K562 (cell line): ENCODE results near the gene ANKEF1. TPM values are rescaled to one million over a fixed set of nuclear protein-coding genes. Genes with fewer than 3 reads are reported as not detected.
A peak's percentile ranks its signal among the peaks of the same experiment; 100 is the strongest.

Experiments used
- ADNP ChIP-seq: fragments of 200-800 bp; sonication (Bioruptor generic); IDR thresholded peaks from 2 replicates; pipeline ENCODE4 v1.6.1; 2016; ENCODE audit warnings: missing genetic modification characterization, missing compliant biosample characterization
- ELF1 ChIP-seq: fragments of 200-800 bp; sonication (Bioruptor generic); IDR thresholded peaks from 2 replicates; pipeline ENCODE4 v1.6.1; 2016; ENCODE audit warnings: missing genetic modification characterization, missing compliant biosample characterization
- FOXA3 ChIP-seq, 2 experiments: fragments of 450-650 bp in 1 of 2; sonication (generic) in 1 of 2; formaldehyde crosslinking; IDR thresholded peaks in 1 of 2; conservative IDR thresholded peaks in 1 of 2; 2 replicates each; pipeline versions ENCODE4 v1.4.0 to v1.8.0; 2020 to 2022; ENCODE audit warnings: mild to moderate bottlenecking in 2 of 2, missing genetic modification reagents in 1 of 2
- HDAC1 ChIP-seq, 2 experiments: fragments of 450-650 bp; IDR thresholded peaks; 2 replicates each; pipeline ENCODE4 v1.6.1; 2016 to 2017; ENCODE audit warnings: inconsistent platforms in 1 of 2, mild to moderate bottlenecking in 1 of 2, moderate library complexity in 1 of 2
- HNRNPLL ChIP-seq: fragments of 200-400 bp; formaldehyde crosslinking; IDR thresholded peaks from 2 replicates; pipeline ENCODE4 v1.6.1; 2017; ENCODE audit warnings: low read length, low read depth, mild to moderate bottlenecking; ENCODE audit not compliant: poor library complexity, severe bottlenecking
- KDM4B ChIP-seq, 2 experiments: fragments of 450-650 bp in 1 of 2; sonication (generic) in 1 of 2; IDR thresholded peaks; 2 replicates each; pipeline ENCODE4 v1.6.1; 2016 to 2017; ENCODE audit warnings: borderline replicate concordance in 2 of 2, antibody characterized with exemption in 1 of 2, low read depth in 1 of 2, mild to moderate bottlenecking in 1 of 2
- MCM5 ChIP-seq: fragments of 450-650 bp; IDR thresholded peaks from 2 replicates; pipeline ENCODE4 v1.6.1; 2016; ENCODE audit warnings: low read depth
- RB1 ChIP-seq: fragments of 450-650 bp; IDR thresholded peaks from 2 replicates; pipeline ENCODE4 v1.6.1; 2017; ENCODE audit warnings: low read depth, mild to moderate bottlenecking
- SRF ChIP-seq, 2 experiments: fragments of 250-450, 450-650 bp in 1 of 2; sonication (Bioruptor Pico) in 1 of 2; sonication (generic) in 1 of 2; formaldehyde crosslinking; IDR thresholded peaks; 2 replicates each; pipeline versions ENCODE4 v1.5.0 to v1.5.1; 2020 to 2022; ENCODE audit warnings: mild to moderate bottlenecking in 1 of 2, missing genetic modification reagents in 1 of 2
- ZNF232 ChIP-seq: sonication (generic); formaldehyde crosslinking; IDR thresholded peaks from 2 replicates; pipeline ENCODE4 v1.8.0; 2022; ENCODE audit warnings: mild to moderate bottlenecking, missing genetic modification reagents
- ZNF347 ChIP-seq: fragments of 450-650 bp; formaldehyde crosslinking; IDR thresholded peaks from 2 replicates; pipeline ENCODE4 v1.4.0; 2020; ENCODE audit warnings: low read depth, mild to moderate bottlenecking, moderate library complexity
- polyA plus RNA-seq, 8 experiments: library from polyadenylated mRNA; depleted of rRNA in 4 of 8; stranded (reverse) in 5 of 8; unstranded in 3 of 8; fragments of >200 nt; fragmentation: Nextera tagmentation in 2 of 8; fragmentation: Illumina TruSeq in 1 of 8; extraction: Ambion mirVana in 2 of 8; extraction: Trizol in 1 of 8; gene quantifications; 2 replicates each; pipeline versions ENCODE4 v1.2.1 to v1.2.3, GENCODE V29; 2011 to 2014; ENCODE audit warnings: inconsistent platforms in 1 of 8, missing spikeins in 1 of 8
- total RNA-seq, 7 experiments: library from RNA; depleted of rRNA in 6 of 7; stranded (reverse); fragments of >200 nt in 6 of 7; fragmentation: Illumina TruSeq in 2 of 7; extraction: Trizol in 2 of 7; gene quantifications; 2 replicates each; pipeline versions ENCODE4 v1.2.1 to v1.2.3, GENCODE V29; 2011 to 2021; ENCODE audit warnings: low replicate concordance in 1 of 7
- TF ChIP-seq, protein P1 (sequence below): fragments of 200-800 bp; sonication (Bioruptor generic); IDR thresholded peaks from 2 replicates; pipeline ENCODE4 v1.6.1; 2017; ENCODE audit warnings: missing genetic modification characterization, missing compliant biosample characterization
- TF ChIP-seq, protein P2 (sequence below): fragments of 250-450 bp; sonication (Bioruptor Pico); IDR thresholded peaks from 2 replicates; pipeline ENCODE4 v1.4.0; 2020; ENCODE audit warnings: borderline replicate concordance
- TF ChIP-seq, protein P3 (sequence below), 2 experiments: fragments of 450-650 bp; conservative IDR thresholded peaks; 2 replicates each; pipeline ENCODE4 v1.6.1; 2017; ENCODE audit warnings: mild to moderate bottlenecking in 2 of 2, moderate library complexity in 2 of 2
- TF ChIP-seq, protein P4 (sequence below): fragments of 250-450 bp; sonication (Bioruptor Pico); IDR thresholded peaks from 2 replicates; pipeline ENCODE4 v1.8.0; 2021; ENCODE audit warnings: moderate library complexity, mild to moderate bottlenecking, inconsistent platforms
- TF ChIP-seq, protein P5 (sequence below), 3 experiments: fragments of 200-800 bp in 1 of 3; fragments of 250-450 bp in 1 of 3; fragments of 450-650 bp in 1 of 3; sonication (Bioruptor Pico) in 1 of 3; sonication (Bioruptor generic) in 1 of 3; formaldehyde crosslinking in 1 of 3; IDR thresholded peaks; 2 replicates each; pipeline versions ENCODE4 v1.6.1 to v1.8.0; 2016 to 2022; ENCODE audit warnings: mild to moderate bottlenecking in 2 of 3, missing genetic modification characterization in 2 of 3, missing compliant biosample characterization in 1 of 3, moderate library complexity in 1 of 3

The ANKEF1 gene
- total and polyA plus RNA-seq, 9 of the 15 experiments (the other 6 are each of a cell fraction or from before 2014, with no cell fraction given), result 0.35 to 2.1 (median 1.7) TPM

DNA sequence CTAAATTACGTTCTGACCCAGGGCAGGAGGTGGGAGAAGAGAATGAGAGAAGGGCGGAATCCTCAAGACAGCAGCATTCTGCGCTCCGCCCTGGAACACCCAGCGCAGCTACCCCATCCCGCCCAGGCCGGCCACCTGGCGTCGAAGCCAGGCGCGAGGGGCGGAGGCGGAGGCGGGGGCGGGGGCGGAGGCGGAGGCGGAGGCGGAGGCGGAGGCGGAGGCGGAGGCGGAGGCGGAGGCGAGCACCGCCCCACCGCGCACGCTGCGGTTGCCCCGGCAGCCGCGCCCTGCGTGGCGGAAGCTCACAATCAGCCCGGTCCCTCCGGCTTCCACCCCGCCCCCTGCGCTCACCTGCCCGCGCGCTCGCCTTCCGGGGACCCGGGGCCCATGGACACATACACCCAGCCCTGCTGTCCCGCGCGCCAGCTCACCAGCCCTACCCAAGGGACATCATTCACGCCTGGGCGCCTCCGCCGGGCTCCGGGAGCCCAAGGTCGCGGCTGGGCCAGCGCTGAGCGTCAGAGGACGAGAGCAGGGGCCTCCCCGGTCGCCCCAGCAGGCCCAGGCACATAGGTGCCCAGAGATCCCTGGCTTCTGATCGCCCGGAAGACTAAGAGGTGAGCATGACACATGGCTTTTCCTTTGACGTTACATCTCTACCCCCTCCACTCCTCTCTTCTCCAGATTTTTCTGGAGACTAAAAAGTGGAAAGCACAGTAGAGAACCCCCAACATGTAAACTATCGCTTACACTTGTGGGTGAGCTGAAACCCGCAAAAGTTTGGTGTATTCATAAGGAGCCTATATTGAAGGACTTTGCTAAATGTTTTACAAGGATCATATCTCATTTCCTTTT, at the start of gene ANKEF1 (continued):
- TF ChIP-seq FOXA3 (CRISPR knock-in tag; conservative IDR thresholded peaks at IDR 0.05 in 1 of 2, IDR thresholded peaks at IDR 0.05 in 1 of 2) (no peak), ZNF232 (CRISPR knock-in tag) (no peak), ADNP (tag) (no peak), HNRNPLL (peak; percentile 55), SRF (CRISPR knock-in tag; IDR thresholded peaks at IDR 0.05) (peak in 1 of 2 experiments; percentile 67; a peak in 1 of 4 replicates), RB1 (peak; percentile 48; the same call in 1 of the 2 replicates), ELF1 (tag) (peak; percentile 66), MCM5 (no peak), ZNF347 (CRISPR knock-in tag) (no peak), HDAC1 (IDR thresholded peaks at IDR 0.05) (0 out of 4 replicates have a peak, but pooled peaks of 1 of the 2 experiments have one; percentile 17), KDM4B (IDR thresholded peaks at IDR 0.05; ENCODE audit: borderline replicate concordance in 2 of 2, low read depth in 1 of 2) (0 out of 4 replicates have a peak, but pooled peaks of 1 of the 2 experiments have one; percentile 29)
- TF ChIP-seq, protein P1, sequence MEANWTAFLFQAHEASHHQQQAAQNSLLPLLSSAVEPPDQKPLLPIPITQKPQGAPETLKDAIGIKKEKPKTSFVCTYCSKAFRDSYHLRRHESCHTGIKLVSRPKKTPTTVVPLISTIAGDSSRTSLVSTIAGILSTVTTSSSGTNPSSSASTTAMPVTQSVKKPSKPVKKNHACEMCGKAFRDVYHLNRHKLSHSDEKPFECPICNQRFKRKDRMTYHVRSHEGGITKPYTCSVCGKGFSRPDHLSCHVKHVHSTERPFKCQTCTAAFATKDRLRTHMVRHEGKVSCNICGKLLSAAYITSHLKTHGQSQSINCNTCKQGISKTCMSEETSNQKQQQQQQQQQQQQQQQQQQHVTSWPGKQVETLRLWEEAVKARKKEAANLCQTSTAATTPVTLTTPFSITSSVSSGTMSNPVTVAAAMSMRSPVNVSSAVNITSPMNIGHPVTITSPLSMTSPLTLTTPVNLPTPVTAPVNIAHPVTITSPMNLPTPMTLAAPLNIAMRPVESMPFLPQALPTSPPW, result peak; percentile 71
- TF ChIP-seq, protein P2, sequence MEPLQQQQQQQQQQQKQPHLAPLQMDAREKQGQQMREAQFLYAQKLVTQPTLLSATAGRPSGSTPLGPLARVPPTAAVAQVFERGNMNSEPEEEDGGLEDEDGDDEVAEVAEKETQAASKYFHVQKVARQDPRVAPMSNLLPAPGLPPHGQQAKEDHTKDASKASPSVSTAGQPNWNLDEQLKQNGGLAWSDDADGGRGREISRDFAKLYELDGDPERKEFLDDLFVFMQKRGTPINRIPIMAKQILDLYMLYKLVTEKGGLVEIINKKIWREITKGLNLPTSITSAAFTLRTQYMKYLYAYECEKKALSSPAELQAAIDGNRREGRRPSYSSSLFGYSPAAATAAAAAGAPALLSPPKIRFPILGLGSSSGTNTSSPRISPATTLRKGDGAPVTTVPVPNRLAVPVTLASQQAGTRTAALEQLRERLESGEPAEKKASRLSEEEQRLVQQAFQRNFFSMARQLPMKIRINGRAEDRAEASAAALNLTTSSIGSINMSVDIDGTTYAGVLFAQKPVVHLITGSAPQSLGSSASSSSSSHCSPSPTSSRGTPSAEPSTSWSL (CRISPR knock-in tag), result no peak
- TF ChIP-seq, protein P3, sequence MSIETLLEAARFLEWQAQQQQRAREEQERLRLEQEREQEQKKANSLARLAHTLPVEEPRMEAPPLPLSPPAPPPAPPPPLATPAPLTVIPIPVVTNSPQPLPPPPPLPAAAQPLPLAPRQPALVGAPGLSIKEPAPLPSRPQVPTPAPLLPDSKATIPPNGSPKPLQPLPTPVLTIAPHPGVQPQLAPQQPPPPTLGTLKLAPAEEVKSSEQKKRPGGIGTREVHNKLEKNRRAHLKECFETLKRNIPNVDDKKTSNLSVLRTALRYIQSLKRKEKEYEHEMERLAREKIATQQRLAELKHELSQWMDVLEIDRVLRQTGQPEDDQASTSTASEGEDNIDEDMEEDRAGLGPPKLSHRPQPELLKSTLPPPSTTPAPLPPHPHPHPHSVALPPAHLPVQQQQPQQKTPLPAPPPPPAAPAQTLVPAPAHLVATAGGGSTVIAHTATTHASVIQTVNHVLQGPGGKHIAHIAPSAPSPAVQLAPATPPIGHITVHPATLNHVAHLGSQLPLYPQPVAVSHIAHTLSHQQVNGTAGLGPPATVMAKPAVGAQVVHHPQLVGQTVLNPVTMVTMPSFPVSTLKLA (conservative IDR thresholded peaks at IDR 0.05), result 0 out of 4 replicates have a peak, but pooled peaks of 1 of the 2 experiments have one; percentile 33
- TF ChIP-seq, protein P4, sequence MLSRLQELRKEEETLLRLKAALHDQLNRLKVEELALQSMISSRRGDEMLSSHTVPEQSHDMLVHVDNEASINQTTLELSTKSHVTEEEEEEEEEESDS (CRISPR knock-in tag), result no peak
- TF ChIP-seq, protein P5, sequence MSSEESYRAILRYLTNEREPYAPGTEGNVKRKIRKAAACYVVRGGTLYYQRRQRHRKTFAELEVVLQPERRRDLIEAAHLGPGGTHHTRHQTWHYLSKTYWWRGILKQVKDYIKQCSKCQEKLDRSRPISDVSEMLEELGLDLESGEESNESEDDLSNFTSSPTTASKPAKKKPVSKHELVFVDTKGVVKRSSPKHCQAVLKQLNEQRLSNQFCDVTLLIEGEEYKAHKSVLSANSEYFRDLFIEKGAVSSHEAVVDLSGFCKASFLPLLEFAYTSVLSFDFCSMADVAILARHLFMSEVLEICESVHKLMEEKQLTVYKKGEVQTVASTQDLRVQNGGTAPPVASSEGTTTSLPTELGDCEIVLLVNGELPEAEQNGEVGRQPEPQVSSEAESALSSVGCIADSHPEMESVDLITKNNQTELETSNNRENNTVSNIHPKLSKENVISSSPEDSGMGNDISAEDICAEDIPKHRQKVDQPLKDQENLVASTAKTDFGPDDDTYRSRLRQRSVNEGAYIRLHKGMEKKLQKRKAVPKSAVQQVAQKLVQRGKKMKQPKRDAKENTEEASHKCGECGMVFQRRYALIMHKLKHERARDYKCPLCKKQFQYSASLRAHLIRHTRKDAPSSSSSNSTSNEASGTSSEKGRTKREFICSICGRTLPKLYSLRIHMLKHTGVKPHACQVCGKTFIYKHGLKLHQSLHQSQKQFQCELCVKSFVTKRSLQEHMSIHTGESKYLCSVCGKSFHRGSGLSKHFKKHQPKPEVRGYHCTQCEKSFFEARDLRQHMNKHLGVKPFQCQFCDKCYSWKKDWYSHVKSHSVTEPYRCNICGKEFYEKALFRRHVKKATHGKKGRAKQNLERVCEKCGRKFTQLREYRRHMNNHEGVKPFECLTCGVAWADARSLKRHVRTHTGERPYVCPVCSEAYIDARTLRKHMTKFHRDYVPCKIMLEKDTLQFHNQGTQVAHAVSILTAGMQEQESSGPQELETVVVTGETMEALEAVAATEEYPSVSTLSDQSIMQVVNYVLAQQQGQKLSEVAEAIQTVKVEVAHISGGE (CRISPR knock-in tag; IDR thresholded peaks at IDR 0.05), result peak; percentile 52 to 96 (median 94); a peak in 4 of 6 replicates
